Stimulated activated CD4-positive, alpha-beta T cell treated with anti-CD3 and anti-CD28 coated beads, Interleukin-15, amount 100 ng/mL, for 1 hour (primary cell): ENCODE data around the gene PARP8.
"Not testable (repeated sequence)": the region's sequence is repeated elsewhere in the genome, so short reads cannot be mapped to it uniquely, and the experiment has no call there.

ENCODE experiments used
- DNase-seq, 2 donors: peaks; one replicate each; pipeline ENCODE4 v3.0.0-alpha.2; 2020; ENCODE audit warnings: low read depth in 1 of 2, low spot score in 1 of 2

PARP8 gene, protein sequence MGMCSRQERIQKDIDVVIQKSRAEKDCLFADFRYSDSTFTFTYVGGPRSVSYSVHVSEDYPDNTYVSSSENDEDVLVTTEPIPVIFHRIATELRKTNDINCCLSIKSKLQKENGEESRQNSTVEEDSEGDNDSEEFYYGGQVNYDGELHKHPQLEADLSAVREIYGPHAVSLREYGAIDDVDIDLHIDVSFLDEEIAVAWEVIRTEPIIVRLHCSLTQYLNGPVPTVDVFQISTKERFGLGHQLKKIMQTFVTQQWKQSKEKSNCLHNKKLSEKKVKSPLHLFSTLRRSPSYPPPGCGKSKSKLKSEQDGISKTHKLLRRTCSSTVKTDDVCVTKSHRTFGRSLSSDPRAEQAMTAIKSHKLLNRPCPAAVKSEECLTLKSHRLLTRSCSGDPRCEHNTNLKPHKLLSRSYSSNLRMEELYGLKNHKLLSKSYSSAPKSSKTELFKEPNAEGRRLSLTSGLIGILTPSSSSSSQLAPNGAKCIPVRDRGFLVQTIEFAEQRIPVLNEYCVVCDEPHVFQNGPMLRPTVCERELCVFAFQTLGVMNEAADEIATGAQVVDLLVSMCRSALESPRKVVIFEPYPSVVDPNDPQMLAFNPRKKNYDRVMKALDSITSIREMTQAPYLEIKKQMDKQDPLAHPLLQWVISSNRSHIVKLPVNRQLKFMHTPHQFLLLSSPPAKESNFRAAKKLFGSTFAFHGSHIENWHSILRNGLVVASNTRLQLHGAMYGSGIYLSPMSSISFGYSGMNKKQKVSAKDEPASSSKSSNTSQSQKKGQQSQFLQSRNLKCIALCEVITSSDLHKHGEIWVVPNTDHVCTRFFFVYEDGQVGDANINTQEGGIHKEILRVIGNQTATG

DNA sequence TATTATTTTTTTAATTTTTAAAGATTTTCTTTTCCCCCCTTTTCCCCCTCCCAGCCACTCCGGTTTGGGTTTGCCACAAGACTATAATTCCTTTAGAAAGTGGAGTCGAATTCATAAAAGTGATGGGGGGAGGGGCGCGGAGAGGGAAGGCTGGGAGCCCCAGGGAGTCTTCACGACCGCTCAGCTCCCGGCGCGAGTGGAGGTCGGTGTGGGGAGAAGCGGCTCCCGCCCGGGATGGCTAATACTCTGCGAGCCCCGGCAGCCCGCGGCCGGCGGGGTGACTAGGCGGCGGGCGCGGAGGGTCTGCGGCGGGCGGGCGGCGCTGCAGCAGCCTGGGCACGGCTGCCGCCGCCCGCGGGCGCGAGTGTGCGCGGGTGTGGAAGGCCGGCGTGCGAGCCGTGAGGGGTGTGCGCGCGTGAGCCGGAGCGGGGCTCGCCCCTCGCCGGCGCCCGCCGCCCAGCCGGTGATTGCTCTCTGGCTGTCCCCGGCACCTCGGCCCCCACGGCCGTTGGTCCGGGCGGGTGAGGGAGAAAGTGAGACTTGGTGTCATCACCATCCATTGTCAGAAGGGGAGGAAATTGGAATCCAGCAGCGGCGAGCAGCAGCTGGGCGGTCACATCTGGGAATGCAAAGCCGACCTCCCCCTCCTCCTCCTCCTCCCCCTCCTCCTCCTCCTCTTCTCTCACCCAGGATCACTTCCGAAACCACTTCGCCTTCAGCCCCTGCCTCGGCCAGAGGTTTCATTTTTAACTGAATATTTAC is at the start of gene PARP8:
Gene PARP8 (plus strand): TSS at position 377 of the 762 bp plus-strand sequence. CDS start 459 bp downstream, outside the sequence.
- DNase-seq, result peak; percentile 13 to 28

DNA sequence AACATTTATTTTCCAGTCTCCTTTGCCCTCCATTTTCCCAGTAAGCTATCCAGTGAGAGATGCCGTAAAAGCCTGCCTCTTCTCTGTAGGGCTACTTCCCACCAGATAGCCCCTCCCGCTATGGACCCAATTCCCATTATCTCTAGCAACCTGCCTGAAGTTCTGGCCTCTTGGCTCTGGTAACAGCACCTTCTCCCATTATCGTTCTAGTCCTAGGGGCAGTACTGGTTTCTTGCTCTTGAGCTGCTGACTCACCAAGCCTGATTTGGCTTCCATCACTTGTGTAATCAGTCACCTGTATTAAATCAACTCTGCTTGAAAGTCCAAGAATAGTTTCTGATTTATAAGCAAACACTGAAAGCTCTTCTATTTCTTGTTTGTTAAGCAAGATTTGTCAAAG is 42.8 kb upstream of the PARP8 start:
- DNase-seq, result no peak

DNA sequence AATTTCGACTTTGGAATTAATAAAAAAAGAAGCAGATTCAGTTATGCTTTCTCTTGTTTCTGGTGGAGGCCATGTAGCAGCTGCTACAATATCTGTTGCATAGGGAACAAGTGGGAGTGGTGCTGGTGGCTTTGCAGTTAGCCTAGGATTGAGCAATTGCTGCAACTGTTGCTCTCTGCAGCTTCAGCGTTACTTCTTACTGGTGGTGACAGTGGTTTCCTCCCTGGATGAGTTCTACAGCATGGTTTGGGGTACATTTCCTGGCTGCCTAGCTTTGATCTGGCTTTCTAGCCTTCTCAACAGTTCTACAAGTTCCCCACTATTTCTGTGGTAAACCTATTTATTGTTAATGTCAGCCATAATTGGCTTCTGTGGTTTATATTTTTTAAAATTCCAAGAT is 31.6 kb upstream of the PARP8 start:
- not testable (repeated sequence) for DNase-seq

DNA sequence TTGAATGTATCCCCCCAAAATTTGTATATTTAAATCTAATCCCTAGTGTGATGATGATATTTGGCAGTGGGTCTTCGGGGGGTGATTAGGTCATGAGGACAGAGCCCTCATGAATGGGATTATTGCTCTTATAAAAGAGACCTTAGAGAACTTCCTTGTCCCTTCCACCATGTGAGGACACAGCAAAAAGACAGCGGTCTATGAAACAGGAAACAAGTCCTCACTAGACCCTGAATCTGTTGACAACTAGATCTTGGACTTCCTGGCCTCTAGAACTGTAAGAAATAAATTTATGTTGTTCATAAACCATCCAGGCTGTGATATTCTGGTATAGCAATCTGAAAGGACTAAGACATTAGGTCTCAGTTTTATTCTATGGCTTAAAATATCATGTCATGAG is 28.9 kb upstream of the PARP8 start:
- DNase-seq, result not testable (repeated sequence)

DNA sequence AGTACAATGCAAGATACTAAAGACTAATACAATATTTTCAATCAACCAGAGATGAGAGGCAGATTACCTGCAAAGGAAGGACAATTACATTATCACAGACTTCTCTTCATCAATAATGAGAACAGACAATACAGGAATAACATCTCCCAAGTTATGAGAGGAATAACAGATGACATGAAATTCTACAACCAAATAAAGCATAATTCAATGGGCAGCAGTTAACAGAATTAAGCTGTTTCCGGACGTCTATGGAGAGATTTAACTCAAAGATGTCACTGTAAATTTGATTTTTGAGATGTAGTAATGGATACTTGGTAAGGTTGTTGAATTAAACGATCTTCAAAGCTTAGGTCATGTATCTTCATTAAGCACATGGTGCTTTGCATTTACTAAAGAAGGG is 19.8 kb upstream of the PARP8 start:
- no peak for DNase-seq

DNA sequence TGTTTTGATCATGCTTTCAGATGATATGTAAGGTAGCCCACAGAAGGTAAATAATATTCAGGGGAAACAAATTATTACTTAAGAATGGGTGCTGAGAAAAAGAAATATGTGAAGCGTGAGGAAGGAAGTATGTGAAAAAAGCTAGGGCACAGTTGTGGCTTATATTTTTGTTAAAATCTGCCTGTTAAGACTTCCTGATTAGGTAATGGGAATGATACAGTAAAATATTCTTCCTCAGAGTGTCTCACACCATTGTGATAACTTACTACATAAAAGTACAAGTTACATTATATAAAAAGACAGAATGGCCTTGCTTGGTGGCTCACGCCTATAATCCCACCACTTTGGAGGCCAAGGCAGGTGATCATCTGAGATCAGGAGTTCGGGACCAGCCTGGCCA is 18.7 kb upstream of the PARP8 start:
- DNase-seq, result no peak

DNA sequence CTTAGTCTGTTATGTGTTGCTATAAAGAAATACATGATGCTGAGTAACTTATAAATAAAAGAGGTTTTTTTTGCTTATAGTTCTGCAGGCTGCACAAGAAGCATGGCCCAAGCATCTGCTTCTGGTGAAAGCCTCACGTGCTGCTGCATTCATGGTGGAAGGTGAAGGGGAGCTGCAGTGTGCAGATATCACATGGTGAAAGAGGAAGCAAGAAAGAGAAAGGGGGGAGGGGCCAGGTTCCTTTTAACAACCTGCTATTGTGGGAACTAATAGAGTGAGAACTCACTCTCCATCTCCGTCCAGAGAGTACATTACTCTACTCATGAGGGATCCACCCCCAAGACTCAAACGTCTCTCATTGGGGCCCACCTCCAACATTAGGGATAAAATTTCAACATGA is 12.5 kb upstream of the PARP8 start:
- no peak for DNase-seq

DNA sequence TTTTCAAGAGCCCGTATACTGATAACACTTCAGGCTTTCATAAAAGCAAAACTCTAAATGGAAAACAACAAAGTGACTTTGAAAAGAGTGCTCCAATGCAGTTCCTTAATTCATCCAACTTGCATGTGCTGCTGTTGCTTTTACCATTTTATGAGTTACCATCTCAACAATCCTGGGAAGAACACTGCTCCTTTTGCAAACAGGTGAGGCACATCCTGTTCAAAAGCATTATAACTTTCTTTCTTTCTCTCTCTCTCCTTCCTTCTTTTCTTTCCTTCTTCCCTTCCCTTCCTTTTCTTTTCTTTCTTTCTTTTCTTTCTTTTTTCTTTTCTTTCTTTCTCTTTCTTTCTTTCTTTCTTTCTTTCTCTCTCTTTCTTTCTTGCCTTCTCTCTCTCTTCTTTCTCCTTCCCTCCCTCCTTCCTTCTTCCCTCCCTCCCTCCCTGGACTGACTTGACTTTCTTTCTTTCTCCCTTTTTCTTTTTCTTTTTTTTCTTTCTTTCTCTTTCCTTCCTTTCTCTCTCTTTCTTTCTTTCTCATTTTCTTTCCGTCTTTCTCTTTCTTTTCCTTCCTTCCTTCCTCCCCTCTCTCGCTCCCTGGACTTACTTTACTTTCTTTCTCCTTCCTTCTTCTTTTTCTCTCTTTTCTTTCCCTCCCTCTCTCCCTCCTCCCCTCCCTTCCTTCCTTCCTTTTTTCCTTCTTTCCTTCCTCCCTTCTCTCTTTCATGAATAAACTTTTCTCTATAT is 11.2 kb upstream of the PARP8 start:
- DNase-seq, result no peak

DNA sequence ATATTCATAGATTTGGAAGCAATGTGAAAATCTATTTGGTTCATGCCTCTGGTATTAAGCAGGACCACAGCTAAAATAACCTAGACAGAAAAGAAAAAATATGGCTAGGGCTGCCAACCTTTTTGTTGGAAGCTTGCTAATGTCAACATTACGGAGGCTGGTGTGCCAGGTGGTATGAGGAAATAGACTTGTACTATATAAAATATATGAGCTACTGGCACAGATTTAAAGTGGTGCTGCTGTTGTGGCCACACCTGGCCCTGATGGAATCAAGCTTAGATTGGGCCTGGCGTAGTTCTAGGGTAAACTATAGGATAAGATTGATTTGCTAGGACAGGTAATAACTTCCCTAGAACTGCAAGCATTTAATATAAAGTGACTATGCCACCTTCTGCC is 10.6 kb upstream of the PARP8 start:
- DNase-seq, result no peak

DNA sequence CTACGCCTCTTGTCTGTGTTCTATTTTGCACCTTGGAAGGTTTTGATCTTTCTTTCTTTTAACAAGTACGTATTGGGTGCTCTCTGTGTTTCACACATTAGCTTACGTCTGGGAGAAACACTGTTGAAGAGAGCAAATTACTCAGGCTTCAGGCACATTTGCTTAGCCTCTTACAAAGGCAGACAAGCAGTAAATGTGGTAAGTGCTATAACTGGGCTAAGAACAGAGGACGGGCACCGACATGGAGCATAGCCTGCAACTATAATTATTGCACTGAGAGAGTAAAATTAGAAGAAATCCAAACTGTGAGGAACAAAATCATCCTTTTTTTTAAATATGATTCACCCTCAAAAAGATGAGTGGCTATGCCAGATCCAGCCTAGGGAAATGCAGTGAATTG is 9.4 kb upstream of the PARP8 start:
- DNase-seq, result no peak

DNA sequence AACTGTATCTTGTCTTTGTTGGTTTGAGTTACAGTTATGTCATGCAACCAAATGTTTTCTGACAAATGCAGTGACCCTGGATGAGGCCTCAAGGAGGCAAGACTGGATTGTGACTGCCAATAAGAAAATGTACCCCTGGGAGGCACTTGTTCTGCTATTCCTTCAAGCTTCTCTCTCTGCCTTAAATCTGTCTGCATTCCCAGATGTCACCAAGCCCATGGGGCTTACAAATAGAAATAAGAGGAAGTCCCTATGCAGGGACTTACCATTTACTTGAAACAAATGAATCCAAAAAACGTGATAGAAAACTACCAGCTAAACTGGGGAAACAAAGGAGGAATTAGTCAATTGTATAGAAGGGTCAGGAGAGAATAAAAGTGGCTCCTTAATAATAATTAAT is 8.2 kb upstream of the PARP8 start:
- DNase-seq, result no peak

DNA sequence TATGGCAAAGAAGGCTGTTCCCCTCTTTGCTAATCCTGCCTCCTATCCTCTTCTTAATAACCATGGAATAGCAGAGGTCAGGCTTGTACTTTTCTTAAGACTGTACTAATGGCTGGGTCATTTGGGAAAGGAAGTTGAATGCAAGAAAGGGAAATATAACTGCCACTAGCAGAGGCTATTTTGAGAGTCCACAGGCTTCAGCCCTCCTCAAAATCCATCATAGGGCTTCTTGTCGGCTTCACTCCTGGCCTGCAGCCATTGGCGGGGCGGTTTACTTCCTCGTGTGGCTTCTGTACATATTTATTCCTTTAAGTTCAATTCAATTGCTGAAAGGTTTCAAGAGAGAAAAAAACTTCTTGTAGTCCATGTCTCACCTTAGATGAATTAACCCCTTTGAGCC is 2.8 kb upstream of the PARP8 start:
- DNase-seq, result no peak

DNA sequence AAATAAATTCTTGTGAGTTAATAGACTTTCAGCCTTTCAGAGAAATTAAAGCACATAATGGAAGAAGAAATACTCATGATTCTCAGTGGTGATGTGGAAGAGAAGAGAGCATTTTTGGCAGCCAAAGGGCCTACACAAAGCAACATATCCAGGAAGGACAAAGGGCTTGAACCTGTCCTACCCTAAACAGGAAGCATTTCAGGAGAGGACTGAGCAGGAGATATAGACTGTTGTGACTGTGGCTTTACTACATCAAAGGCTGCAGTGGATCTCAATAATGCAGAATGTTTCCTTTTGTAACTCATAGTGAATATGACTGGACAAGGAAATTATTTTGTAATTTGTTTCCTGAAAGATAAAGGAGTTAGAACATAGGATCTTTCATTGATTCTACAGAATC is 1.3 kb upstream of the PARP8 start:
- no peak for DNase-seq

DNA sequence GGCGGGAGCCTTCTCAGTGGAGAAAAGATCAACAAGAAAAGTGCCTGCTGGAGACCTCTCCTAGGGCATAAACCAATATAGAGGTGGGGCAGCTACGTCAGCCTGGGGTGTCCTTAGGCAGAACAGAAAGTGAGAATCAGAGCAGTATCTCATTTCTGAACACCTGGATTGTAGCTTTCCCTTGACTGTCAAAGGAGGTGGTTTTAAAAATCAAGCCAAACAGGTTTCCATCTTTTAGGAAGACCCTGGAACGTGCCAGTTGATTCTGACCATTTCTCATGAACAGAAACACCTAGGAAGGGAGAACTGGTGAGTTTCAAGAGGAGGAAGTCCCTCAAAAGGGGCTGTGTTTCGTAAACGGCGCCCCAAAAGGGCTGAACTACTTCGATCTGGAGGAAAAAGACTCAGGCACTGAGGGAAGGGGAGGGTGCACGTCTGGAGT is 655 bp upstream of the PARP8 start:
- DNase-seq, result not testable (repeated sequence)

DNA sequence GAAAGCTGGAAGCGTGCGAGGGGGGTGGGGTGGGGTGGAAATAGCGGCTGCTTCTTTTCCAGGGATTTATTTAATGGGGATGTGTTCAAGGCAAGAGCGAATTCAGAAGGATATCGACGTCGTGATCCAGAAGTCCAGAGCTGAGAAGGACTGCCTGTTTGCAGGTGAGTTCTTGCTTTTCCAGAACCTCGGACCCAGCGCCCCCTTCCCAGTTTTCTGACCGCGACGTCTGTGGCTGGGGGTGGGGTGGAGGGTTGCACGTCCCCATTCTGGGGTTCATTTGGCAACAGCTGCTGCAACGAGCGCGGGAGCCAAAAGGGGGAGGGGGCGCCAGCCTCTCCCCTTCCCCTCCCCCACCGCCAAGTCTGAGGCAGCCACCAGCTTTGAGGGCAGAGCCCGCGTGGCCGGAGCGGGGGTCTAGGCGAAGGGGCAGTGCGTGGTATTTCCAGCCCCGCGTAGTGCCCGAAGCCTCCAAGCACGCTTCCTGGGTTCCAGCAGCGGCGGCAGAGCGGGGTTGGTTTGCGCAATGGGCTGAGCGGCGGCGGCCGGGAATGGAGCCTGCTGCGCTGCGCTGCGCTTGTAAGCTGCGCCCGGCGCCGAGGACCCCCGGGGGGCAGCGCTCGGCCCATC is 701 bp downstream of the PARP8 start:
- peak in 1 of 2 donors; percentile 33 for DNase-seq

DNA sequence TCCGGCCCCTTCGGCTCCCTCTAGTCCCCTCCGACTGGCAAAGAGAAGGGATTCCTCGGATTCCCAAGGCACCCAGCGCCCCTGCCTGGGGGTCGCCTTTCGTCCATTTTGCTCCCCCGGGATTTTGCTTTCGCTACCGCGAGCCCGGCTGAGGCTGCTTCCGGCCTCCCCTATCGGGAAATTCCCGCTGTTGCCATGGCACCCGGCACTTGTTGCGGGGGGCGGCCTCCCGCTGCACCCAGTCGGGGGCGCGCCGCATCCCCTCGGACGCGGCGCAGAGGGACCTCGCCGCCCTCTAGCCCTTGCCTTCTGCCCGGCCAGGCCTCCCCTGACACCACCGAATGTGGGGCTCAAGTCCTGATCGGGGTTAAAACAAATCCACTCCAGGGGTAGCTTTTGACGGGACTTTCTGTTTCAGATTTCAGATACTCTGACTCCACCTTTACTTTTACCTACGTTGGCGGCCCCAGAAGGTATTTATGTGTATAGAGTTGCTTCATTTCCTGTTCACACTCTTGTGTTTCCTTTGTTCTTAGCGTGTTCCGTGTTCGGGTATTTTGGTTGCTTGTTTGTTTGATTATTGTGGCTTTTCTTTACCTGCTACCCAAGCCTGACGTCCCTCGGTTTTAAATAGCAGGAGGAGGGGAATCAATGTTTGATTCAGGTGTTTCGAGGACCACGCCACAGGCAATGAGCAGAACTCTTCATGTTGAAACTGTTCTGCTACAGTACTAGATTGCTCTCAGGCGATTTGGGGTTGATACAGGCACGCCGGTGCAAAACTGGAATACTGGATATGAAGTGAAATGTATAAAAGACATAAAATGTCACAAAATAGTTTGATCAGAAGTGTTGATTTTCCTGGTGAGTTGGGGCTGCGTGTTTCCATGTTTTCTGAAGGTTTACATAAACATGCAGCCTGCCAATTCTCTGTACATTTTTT is 1.5 kb downstream of the PARP8 start:
- peak; percentile 72 to 80 for DNase-seq

DNA sequence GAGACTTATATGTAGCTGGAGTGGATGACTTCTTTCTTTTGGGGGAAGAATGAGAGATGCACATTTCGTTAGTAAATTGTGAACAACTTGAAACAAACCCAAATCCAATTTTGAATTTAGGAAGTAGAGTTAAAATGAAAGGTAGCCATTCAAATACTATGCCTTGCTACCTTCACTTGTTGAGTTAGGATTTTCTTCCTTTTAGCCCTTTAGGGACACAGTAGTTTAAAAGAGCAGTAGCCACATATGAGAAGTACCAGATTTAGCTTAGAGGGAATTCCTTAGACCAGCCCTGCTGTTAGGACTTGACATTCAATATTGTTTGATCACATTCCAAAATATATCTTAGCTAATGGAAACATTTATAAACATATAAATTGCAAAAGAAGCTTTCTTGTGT is 2.2 kb downstream of the PARP8 start:
- not testable (repeated sequence) for DNase-seq

DNA sequence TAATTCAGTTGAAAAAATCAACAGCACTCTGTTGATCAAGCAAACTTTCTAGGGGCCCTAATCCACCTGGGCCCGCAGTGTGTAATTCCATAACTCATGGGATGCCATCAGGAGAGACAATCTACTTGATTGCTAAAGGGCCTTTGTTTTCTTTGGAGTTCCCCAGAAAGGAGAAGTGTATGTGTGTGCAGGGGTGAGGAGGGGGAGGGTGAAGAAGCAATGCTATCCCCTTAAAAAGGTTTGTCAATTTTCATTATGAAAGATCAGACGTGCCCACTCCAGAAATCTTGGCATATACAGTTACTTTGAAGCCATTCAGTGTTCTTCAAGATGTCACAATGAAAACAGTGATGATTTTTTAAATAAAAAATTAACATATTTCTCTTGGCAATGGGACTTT is 6.2 kb downstream of the PARP8 start:
- DNase-seq, result no peak

DNA sequence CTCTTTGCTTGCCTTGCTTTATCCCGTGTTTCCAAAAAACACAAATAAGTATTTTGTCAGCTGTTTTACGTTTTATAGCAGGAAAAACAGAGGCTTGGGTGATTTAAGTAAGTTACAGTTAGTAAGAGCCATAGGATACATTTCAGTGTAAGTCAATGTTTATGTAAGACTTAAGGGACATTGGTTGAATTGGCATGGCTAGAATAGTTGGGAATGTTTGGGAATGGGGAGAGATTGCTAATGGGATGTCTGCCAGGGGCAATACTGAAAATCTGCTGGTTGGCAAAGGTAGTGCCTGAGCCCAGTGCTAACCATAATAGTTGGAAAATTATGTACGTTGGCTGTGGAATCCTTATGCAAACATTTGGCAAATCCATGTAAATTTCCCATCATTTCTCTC is 7.0 kb downstream of the PARP8 start:
- not testable (repeated sequence) for DNase-seq
